Nucleus accumbens (tissue), 56 donors: ENCODE measurements around the gene SOWAHA.

Source experiments
- DNase-seq, 56 donors: peaks; one replicate each; lab custom pipeline; 2025; lab: John Stamatoyannopoulos, UW

The SOWAHA gene

DNA sequence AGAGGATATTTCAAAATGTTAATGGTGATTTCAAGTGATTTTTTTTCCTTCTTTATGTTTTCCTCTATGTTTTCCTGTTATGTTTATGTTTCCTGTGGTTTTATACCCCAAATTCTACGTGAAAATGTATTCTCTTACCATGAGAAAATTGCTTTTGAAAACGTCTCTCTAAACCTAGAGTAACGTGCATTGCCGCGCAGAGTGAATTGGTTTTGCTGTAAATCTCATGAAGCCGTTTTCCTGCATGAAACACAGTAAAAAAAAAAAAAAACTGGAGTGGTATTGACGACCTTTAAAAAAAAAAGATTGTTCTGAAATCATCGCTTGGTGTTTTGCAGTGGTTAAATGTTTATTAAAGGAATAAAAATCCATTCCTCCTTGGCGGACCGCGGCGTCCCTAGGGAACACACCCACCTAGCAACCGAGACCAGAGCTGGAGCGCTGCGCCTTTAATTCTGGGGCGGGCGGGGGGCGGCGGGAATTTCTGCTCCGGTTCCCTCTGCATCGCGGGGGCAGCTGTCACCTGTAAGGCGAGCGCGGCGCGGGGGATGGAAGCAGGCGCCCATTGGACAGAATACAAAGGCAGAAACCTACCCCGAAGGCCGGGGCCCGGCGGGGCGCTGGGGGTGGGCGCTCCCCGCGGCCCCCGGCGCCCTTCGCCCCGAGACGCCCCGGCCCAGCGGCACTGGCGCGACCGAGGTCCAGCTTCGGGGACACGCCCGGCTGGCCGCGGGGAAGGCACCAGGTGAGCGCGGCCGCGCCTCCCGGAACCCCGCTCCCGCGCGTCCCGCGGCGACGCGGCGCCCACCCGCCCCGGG lies at the start of gene SOWAHA:
TSS of gene SOWAHA (plus strand) at position 522 of the 818 bp plus-strand sequence. CDS start 320 bp downstream, outside the sequence.
- DNase-seq: peak in 47 of 56 donors; percentile 22 to 91 (median 69)

DNA sequence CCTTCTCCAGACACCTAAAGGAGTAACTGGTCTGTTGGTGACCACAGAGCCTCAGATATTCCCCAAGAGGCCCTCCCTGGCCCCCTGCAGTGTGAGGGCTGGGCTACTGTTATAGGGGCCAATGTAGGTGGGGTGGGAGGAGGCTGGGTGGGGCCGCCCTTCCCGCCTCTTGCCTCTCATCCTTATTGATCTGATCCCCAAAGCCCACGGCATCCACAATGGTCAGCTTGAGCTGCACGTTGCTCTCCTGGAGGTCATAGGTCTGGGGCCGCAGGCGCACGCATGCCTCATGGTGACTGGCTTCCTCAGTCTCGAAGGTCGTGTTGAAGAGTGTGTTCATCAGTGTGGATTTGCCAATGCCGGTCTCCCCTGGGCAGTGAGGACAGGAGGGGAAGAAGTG lies 49.1 kb upstream of the SOWAHA start:
- no peak for DNase-seq

DNA sequence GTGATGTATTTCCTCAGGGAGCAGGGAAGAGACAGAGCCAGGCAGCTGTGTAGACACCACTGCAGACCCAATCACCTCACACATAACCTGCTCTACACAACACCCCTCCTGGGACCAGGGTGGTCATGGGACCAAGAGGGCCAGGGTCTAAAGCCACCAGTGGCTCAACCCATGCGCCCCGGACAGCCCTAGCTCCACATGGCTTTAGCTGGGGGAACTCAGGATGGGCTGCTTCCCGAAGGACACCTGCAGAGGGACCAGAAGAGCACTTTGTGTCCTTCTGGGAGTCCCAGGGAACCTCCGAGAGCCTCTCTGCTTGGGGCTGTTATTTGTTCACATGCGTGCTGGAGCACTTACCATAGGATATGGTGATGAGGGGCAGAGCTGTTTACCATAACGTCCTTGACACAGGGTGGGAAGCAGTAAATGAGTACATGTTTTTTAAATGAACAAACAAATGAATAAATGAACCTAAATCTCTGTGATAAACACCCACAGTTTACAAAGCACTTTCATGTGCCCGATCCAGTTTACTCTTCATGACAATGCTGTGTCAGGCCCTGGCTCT lies 48.3 kb upstream of the SOWAHA start:
- DNase-seq: no peak

DNA sequence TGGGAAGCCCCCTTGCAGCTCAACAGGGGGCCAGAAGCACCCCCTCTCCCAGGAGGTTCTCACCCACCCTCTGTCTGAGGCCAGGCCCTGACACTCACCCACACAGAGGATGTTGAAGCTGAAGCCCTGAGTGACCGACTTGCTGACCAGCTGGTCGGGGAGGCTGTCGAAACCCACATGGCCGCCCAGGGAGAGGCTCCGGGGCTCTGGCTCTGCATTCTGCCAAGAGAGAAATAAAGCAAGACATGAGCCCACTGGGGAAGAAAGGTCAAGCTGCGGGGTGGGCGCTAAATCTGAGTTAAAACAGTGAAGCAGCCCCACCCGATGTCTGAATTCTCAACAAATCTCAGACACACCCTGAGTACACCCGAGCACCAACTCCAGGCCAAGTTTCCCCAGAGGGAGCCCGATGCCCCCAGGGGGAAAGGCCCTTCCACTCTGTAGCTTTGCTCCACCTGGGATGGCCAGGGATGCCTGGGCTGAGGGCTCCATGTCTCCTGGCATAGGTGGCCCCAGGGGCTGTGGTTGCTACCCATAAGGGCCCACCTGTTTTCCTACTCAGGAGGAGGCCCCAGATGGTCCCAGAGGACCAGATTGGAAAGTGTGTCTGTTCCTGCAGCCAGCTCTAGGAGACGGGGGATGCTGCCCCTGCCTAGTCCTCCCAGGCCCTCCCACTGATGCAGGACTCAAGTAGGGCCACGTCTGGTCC lies 47.6 kb upstream of the SOWAHA start:
- no peak for DNase-seq

DNA sequence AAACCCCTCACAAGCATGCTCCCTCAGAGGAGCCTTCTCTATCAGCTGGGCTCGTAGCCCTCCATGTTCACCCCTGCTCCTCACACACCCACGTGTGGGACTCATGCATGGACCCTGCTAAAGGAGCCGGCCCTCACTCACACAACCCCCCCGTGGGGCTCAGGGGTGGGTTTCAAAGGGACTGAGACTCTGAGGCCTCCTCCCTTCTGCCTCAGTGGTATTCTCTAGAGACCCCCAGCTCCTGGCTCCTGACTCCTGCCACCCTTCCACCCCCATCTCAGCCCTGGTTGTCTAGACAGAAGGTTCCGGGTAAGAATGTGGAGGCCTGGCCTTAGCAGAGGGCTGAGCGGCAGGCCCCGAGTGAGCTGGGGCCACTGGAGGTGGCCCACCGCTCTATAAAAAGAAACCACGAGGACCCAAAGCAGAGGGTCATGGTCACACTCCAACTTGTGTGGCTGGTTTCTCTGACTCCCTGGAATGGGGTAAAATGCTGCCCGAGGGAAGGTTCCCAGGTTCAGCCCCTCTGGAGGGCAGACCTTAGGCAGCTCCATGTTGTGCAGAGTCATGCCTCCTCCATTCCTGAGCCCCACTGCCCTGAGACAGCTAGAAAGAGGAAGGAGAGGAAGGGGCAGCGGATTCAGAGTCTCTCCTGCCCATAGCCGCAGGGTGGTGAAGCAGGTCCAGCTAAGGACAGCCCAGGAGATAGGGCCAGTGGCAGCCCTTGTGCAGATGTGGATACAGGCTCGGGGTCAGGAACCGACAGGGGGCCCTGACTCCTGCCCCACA lies 46.9 kb upstream of the SOWAHA start:
- DNase-seq: no peak

- no peak for DNase-seq
Observed at GRCh38 chr5:132766806-132767055, 46.4 kb upstream of the SOWAHA start.

- DNase-seq: peak in 21 of 56 donors; percentile 27 to 70 (median 43)
Observed at GRCh38 chr5:132767150-132767549, 46.0 kb upstream of the SOWAHA start.

DNA sequence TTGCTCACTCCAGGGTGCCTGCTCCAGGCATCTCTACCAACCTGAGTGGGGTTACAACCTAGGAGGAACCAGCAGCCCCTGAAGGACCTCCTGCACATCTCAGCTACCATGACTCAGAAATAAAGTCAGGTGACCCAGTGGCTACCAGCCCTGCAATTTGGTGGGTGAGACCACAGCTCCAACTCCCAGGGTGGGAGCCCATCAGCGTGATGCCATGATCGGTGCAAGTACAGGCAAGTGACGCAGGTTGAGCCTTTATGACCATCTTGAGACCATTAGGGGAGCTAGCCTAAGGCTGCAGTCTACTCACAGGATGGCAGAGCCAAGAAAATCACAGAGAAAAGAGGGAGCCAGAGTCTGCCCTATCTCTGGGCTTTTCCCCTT lies 44.6 kb upstream of the SOWAHA start:
- DNase-seq: no peak

- DNase-seq: peak in 12 of 56 donors; percentile 24 to 60 (median 32)
Observed at GRCh38 chr5:132770476-132771159, 42.5 kb upstream of the SOWAHA start.

DNA sequence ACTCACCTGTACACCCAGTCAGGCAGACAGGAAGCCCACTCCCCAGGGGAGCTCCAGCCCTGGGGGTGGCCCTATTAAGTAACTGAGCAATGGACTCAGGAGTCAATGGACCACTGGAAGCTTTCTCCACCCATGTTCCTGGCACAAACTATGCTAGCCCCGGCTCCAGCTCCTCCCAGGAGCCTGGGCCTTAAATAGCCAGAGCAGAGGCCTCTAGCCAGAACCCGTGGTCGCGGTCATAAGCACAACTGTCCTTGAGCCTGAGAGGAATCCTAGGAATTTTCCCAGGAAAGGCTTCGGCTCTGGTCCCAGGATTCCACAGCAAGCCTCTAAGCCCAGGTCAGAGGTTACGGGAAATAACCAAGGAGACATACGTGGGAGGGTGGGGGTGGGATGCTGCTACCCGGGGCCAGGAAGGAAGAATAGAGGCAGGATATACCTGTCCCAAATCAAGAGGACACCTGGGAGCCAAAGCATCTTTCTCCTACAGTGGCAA lies 41.6 kb upstream of the SOWAHA start:
- peak in 2 of 56 donors; percentile 21 to 25 for DNase-seq

GRCh38 chr5:132772291-132773070 lies 40.6 kb upstream of the SOWAHA start:
- peak in 4 of 56 donors; percentile 20 to 33 (median 30) for DNase-seq

GRCh38 chr5:132773114-132773513 lies 40.0 kb upstream of the SOWAHA start:
- DNase-seq: peak in 8 of 56 donors; percentile 24 to 47 (median 32)

DNA sequence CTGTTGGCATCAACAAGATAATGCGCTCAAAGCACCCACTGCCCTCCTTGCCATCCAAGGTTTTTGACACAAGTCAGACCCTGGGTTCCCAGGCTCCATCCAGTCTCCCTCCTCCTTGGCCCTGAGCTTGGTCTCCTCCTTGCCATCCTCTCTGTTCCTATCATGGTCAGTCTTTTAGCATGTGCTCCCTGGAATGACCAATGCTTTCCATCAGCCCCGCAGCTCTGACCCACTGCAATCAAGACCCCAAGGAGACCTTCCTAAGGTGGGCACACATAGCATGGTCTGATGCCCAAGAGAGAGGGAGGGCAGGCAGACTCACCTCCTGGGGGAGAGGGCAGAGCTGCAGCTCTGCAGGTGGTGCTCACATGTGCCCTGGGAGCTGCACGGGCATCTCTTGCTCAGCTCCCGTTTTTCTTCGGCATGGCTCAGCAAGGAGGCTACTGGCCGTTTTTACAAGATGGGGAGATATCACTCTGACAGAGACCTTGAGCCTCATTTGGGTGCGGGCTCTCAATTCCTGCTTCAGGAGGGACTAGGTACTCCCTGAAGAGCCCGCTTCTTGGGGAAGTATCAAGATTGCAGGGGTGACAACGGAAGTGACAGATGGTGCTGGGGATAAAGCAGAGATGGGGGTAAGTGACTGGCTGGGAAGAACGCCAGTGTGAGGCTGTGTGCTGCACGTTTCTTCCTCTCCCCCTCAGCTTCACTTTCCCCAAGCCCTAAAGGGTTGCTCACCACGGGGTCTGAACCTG lies 39.3 kb upstream of the SOWAHA start:
- peak in 2 of 56 donors; percentile 41 to 47 for DNase-seq

GRCh38 chr5:132774406-132774805 lies 38.7 kb upstream of the SOWAHA start:
- no peak for DNase-seq

GRCh38 chr5:132774896-132775295 lies 38.2 kb upstream of the SOWAHA start:
- DNase-seq: no peak

GRCh38 chr5:132775476-132775961 lies 37.6 kb upstream of the SOWAHA start:
- peak in 3 of 56 donors; percentile 20 to 38 (median 35) for DNase-seq

- DNase-seq: peak in 43 of 56 donors; percentile 21 to 80 (median 59)
Observed at GRCh38 chr5:132776131-132776937, 36.8 kb upstream of the SOWAHA start.

DNA sequence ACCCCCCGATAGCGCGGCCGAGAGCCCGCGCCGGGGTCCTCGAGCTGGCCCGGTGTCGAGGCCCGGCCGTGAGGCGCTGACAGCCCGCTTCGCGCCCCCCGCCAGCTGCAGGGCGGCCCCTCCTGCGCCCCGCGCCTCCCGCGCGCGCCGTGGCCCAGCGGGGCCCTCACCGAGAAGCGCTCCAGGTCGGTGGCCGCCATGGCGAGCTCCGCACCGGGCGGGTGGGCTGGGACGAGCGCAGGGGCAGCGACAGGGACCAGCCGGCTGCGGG lies 36.2 kb upstream of the SOWAHA start:
- no peak for DNase-seq
